Spinal cord (tissue), 10 donors: ENCODE data around the gene ALOX12B. TPM values are rescaled to one million over a fixed set of nuclear protein-coding genes. Genes with fewer than 3 reads are reported as not detected.
"Not testable (repeated sequence)": the region's sequence is repeated elsewhere in the genome, so short reads cannot be mapped to it uniquely, and the experiment has no call there.

Experiments used
- DNase-seq, 6 donors: peaks; one replicate each; pipeline versions ENCODE4 v3.0.0 to v3.0.0-alpha.2; 2013 to 2015; ENCODE audit warnings: low spot score in 6 of 6, low read depth in 4 of 6
- H3K27ac ChIP-seq: one replicate; pipeline ENCODE4 v1.5.1; 2013; ENCODE audit warnings: low read depth, low read length, control low read depth
- H3K27me3 ChIP-seq: one replicate; pipeline ENCODE4 v1.6.1; 2013; ENCODE audit warnings: low read length; ENCODE audit not compliant: control insufficient read depth, insufficient read depth
- H3K36me3 ChIP-seq: one replicate; pipeline ENCODE4 v1.6.1; 2013; ENCODE audit warnings: low read length; ENCODE audit not compliant: control insufficient read depth, insufficient read depth
- H3K4me1 ChIP-seq: one replicate; pipeline ENCODE4 v1.6.1; 2013; ENCODE audit warnings: low read length; ENCODE audit not compliant: control insufficient read depth, insufficient read depth
- H3K4me3 ChIP-seq: one replicate; pipeline ENCODE4 v1.5.1; 2013; ENCODE audit warnings: low read depth, low read length, control low read depth
- H3K9me3 ChIP-seq: one replicate; pipeline ENCODE4 v1.6.1; 2013; ENCODE audit warnings: low read length; ENCODE audit not compliant: control insufficient read depth, insufficient read depth
- WGBS: methylation state at CpG from one replicate; pipeline ENCODE4 v1.1.5; 2013; ENCODE audit warnings: missing lambda C conversion rate; ENCODE audit not compliant: insufficient coverage; 5-methylcytosine and 5-hydroxymethylcytosine counted together
- polyA plus RNA-seq, 2 donors: library from polyadenylated mRNA; unstranded; fragments of 120-200 nt; gene quantifications; one replicate each; pipeline ENCODE4 v1.2.1, GENCODE V29; 2013; ENCODE audit not compliant: insufficient read length in 2 of 2
- total RNA-seq, 2 donors: library from RNA; depleted of rRNA in 1 of 2; stranded (reverse); fragments of 120-200 nt in 1 of 2; fragments of >200 nt in 1 of 2; gene quantifications; one replicate each; pipeline versions ENCODE4 v1.2.3 to v1.2.4, GENCODE V29; 2013 to 2014
- donor health status: healthy.

ALOX12B gene
- total and polyA plus RNA-seq, 4 donors = 0.30 to 1.1 (median 0.60) TPM; not detected in 1

GRCh38 chr17:8108972-8109660, 21.6 kb upstream of the ALOX12B start:
- no peak overlapping the region for H3K4me3 ChIP-seq
- no peak overlapping the region for H3K27ac ChIP-seq
- no peaks in the 10 kb centered on the region for H3K9me3 ChIP-seq
- no peak for DNase-seq
- H3K27me3 ChIP-seq = peaks cover 46% of the 10 kb centered on the region
- 77% methylated on average over 32 of the region's 33 CpGs for WGBS
- H3K4me1 ChIP-seq = peaks cover 11% of the 10 kb centered on the region
- H3K36me3 ChIP-seq = no peaks in the 10 kb centered on the region

GRCh38 chr17:8106980-8107379, 19.5 kb upstream of the ALOX12B start:
- not testable (repeated sequence) for H3K27ac ChIP-seq, H3K36me3 ChIP-seq, H3K9me3 ChIP-seq, H3K4me3 ChIP-seq, DNase-seq
- H3K4me1 ChIP-seq = peaks cover 11% of the 10 kb centered on the region
- 94% methylated on average over 4 of the region's 4 CpGs for WGBS
- peaks cover 32% of the 10 kb centered on the region for H3K27me3 ChIP-seq

- no peaks in the 10 kb centered on the region for H3K36me3 ChIP-seq
- H3K4me1 ChIP-seq = peaks cover 11% of the 10 kb centered on the region
- no peaks in the 10 kb centered on the region for H3K9me3 ChIP-seq
- DNase-seq = no peak
- no peak overlapping the region for H3K27ac ChIP-seq
- no peak overlapping the region for H3K4me3 ChIP-seq
- H3K27me3 ChIP-seq = peaks cover 23% of the 10 kb centered on the region
- WGBS = 79% methylated on average over 4 of the region's 5 CpGs
Measured at GRCh38 chr17:8105957-8106398, 18.5 kb upstream of the ALOX12B start.

- H3K4me3 ChIP-seq = no peak overlapping the region
- no peak for DNase-seq
- no peaks in the 10 kb centered on the region for H3K36me3 ChIP-seq
- peaks cover 4% of the 10 kb centered on the region for H3K4me1 ChIP-seq
- H3K27me3 ChIP-seq = peaks cover 12% of the 10 kb centered on the region
- H3K9me3 ChIP-seq = no peaks in the 10 kb centered on the region
- H3K27ac ChIP-seq = no peak overlapping the region
- WGBS = 69% methylated on average over 8 of the region's 8 CpGs
Measured at GRCh38 chr17:8104911-8105310, 17.4 kb upstream of the ALOX12B start.

- no peak for DNase-seq
- 79% methylated on average over 3 of the region's 4 CpGs for WGBS
Measured at GRCh38 chr17:8103549-8103948, 16.0 kb upstream of the ALOX12B start.

GRCh38 chr17:8101721-8102120, 14.2 kb upstream of the ALOX12B start:
- 83% methylated on average over 6 of the region's 6 CpGs for WGBS
- H3K4me3 ChIP-seq = no peak overlapping the region
- H3K4me1 ChIP-seq = no peaks in the 10 kb centered on the region
- H3K27me3 ChIP-seq = no peaks in the 10 kb centered on the region
- H3K36me3 ChIP-seq = no peaks in the 10 kb centered on the region
- no peak overlapping the region for H3K27ac ChIP-seq
- no peaks in the 10 kb centered on the region for H3K9me3 ChIP-seq
- DNase-seq = no peak

More at GRCh38 chr17:8103549-8103948, 16.0 kb upstream of the ALOX12B start:
- H3K4me1 ChIP-seq = no peaks in the 10 kb centered on the region
- peaks cover 5% of the 10 kb centered on the region for H3K27me3 ChIP-seq
- H3K9me3 ChIP-seq = no peaks in the 10 kb centered on the region
- H3K27ac ChIP-seq = no peak overlapping the region
- H3K4me3 ChIP-seq = no peak overlapping the region
- H3K36me3 ChIP-seq = no peaks in the 10 kb centered on the region

GRCh38 chr17:8100763-8101162, 13.2 kb upstream of the ALOX12B start:
- no peaks in the 10 kb centered on the region for H3K27me3 ChIP-seq
- no peak for DNase-seq
- no peak overlapping the region for H3K27ac ChIP-seq
- H3K9me3 ChIP-seq = no peaks in the 10 kb centered on the region
- H3K4me1 ChIP-seq = no peaks in the 10 kb centered on the region
- no peak overlapping the region for H3K4me3 ChIP-seq
- no CpG with 5 or more reads among the region's 2 CpGs for WGBS
- H3K36me3 ChIP-seq = no peaks in the 10 kb centered on the region

GRCh38 chr17:8100111-8100510, 12.6 kb upstream of the ALOX12B start:
- Histone ChIP-seq H3K36me3 (no peaks in the 10 kb centered on the region), H3K4me3 (no peak overlapping the region), H3K4me1 (no peaks in the 10 kb centered on the region), H3K9me3 (no peaks in the 10 kb centered on the region), H3K27ac (no peak overlapping the region), H3K27me3 (no peaks in the 10 kb centered on the region)
- WGBS = 38% methylated on average over 2 of the region's 2 CpGs
- DNase-seq = no peak

GRCh38 chr17:8096541-8096940, 9.0 kb upstream of the ALOX12B start:
- Histone ChIP-seq H3K27me3 (no peaks in the 10 kb centered on the region), H3K36me3 (no peaks in the 10 kb centered on the region), H3K4me3 (no peak overlapping the region), H3K9me3 (no peaks in the 10 kb centered on the region), H3K27ac (no peak overlapping the region), H3K4me1 (no peaks in the 10 kb centered on the region)
- 90% methylated on average over 8 of the region's 8 CpGs for WGBS
- DNase-seq = no peak

- WGBS = no CpG with 5 or more reads among the region's 6 CpGs
- no peaks in the 10 kb centered on the region for H3K36me3 ChIP-seq
- H3K4me3 ChIP-seq = no peak overlapping the region
- peaks cover 8% of the 10 kb centered on the region for H3K27me3 ChIP-seq
- H3K9me3 ChIP-seq = no peaks in the 10 kb centered on the region
- no peak overlapping the region for H3K27ac ChIP-seq
- DNase-seq = no peak
- no peaks in the 10 kb centered on the region for H3K4me1 ChIP-seq
Measured at GRCh38 chr17:8095361-8095760, 7.8 kb upstream of the ALOX12B start.
